SKM-1 (cell line): ENCODE data around the gene PGP.

Experiments
- DNase-seq: peaks from one replicate; lab custom pipeline; 2025; ENCODE audit not compliant: unreplicated experiment; lab: John Stamatoyannopoulos, UW

The PGP gene

GRCh38 chr16:2200313-2200712, 14.3 kb downstream of the PGP start:
- DNase-seq: no peak

GRCh38 chr16:2199621-2200139, 15.0 kb downstream of the PGP start:
- no peak for DNase-seq

GRCh38 chr16:2199095-2199494, 15.5 kb downstream of the PGP start:
- no peak for DNase-seq

GRCh38 chr16:2198283-2198682, 16.4 kb downstream of the PGP start:
- DNase-seq: no peak

GRCh38 chr16:2197765-2198164, 16.9 kb downstream of the PGP start:
- DNase-seq: no peak

GRCh38 chr16:2196981-2197511, 17.6 kb downstream of the PGP start:
- DNase-seq: no peak

GRCh38 chr16:2196162-2196980, 18.3 kb downstream of the PGP start, which contains the start of gene CASKIN1:
Gene CASKIN1 (minus strand): TSS chr16:2196605. CDS start chr16:2196432, 173 bp downstream.
- no peak for DNase-seq

- DNase-seq: no peak
These were observed 19.1 kb downstream of the PGP start for GRCh38 chr16:2195322-2196161.

GRCh38 chr16:2194852-2195321, 19.8 kb downstream of the PGP start:
- DNase-seq: no peak

- no peak for DNase-seq
These were observed 20.3 kb downstream of the PGP start for GRCh38 chr16:2194166-2194834.

GRCh38 chr16:2191446-2191706, 23.3 kb downstream of the PGP start:
- DNase-seq: no peak

GRCh38 chr16:2190659-2191445, 23.8 kb downstream of the PGP start:
- DNase-seq: no peak

GRCh38 chr16:2190002-2190658, 24.5 kb downstream of the PGP start:
- DNase-seq: no peak

GRCh38 chr16:2189252-2189893, 25.3 kb downstream of the PGP start:
- DNase-seq: no peak

GRCh38 chr16:2188395-2188794, 26.2 kb downstream of the PGP start:
- no peak for DNase-seq

GRCh38 chr16:2187212-2187611, 27.4 kb downstream of the PGP start:
- DNase-seq: no peak

GRCh38 chr16:2186505-2186904, 28.1 kb downstream of the PGP start:
- DNase-seq: no peak

- DNase-seq: no peak
These were observed 28.6 kb downstream of the PGP start for GRCh38 chr16:2186064-2186463.

GRCh38 chr16:2184962-2185361, 29.7 kb downstream of the PGP start:
- no peak for DNase-seq
